Activated CD4-positive, CD25-positive, alpha-beta regulatory T cell treated with anti-CD3 and anti-CD28 coated beads, Interleukin-2, amount 50 U/mL, for 24 hours (primary cell): ENCODE measurements around the gene FADS3.

ENCODE experiments used
- ATAC-seq, 2 donors: fragments of 150-1000 bp; cut with Tn5 transposase; one replicate each; pipeline ENCODE4 v1.10.0; 2021; ENCODE audit warnings: mild to moderate bottlenecking in 1 of 2, moderate library complexity in 1 of 2

The FADS3 gene

GRCh38 chr11:61891331-61892084 is at the start of gene FADS3:
Gene FADS3 (minus strand): TSS chr11:61891545. CDS start chr11:61891381, 164 bp downstream.
- peak; percentile 70 to 73 for ATAC-seq

DNA sequence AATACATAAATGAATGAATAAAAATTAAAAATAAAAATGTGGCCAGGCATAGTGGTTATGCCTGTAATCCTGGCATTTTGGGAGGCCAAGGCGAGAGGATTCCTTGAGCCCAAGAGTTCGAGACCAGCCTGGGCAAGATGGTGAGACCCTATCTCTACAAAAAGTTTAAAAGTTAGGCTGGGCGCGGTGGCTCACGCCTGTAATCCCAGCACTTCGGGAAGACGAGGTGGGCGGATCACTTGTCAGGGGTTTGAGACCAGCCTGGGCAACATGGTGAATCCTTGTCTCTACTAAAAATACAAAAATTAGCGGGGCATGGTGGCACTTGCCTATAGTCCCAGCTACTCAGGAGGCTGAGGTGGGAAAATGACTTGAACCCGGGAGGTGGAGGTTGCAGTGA is 49.1 kb upstream of the FADS3 start:
- ATAC-seq: no peak

GRCh38 chr11:61935861-61936260 is 44.5 kb upstream of the FADS3 start:
- ATAC-seq: no peak

GRCh38 chr11:61930933-61931332 is 39.6 kb upstream of the FADS3 start:
- no peak for ATAC-seq

DNA sequence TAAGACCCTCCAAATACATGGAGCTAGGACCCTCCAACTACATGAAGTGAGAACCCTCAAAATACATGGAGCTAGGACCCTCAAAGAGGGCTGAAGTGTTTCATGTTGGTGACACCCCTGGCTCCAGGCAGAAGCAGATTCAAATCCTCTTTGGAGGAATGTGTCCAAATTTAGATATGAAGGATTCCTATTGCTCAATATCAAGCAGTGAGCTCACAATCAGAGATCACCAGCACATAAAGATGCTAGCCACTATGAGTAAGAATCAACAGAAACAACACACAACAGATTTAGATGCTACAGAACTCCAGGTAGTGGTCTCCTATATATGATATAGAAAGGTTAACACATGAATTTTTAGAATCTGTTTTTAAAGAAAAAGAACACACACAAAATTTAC is 37.3 kb upstream of the FADS3 start:
- ATAC-seq: no peak

DNA sequence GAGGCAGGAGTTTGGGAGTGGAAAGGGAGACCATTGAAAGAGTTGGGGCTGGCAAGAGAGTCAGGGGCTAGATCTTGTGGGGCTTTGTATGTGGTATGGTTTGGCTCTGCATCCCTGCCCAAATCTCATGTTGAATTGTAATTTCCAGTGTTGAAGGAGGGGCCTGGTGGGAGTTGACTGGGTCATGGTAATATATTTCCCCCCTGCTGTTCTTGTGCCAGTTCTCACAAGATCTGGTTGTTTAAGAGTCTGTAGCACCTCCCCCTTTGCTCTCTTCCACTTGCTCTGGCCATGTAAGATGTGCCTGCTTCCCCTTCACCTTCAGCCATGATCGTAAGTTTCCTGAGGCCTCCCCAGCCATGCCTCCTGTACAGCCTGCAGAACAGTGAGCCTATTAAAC is 36.2 kb upstream of the FADS3 start:
- no peak for ATAC-seq

- no peak for ATAC-seq
Observed at GRCh38 chr11:61926235-61926634, 34.9 kb upstream of the FADS3 start.

DNA sequence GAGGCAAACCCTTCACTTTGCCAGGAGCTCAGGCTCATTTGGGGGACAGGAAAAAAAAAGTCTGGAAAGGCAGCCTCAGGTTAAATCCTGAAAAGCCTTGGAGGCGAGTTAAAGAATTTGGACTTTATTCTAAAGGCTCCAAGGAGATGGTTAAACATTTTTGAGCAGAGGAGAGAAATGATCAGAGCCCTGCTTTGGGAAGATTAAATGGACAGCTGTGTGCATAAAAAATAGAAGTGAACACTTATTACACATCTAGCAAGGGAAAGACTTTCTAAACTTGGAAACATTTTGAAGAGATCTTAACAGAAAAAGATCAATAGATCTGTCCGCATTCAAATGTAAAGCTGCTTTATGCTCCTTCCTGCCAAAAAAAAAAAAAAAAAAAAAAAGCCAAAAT is 34.4 kb upstream of the FADS3 start:
- ATAC-seq: no peak

DNA sequence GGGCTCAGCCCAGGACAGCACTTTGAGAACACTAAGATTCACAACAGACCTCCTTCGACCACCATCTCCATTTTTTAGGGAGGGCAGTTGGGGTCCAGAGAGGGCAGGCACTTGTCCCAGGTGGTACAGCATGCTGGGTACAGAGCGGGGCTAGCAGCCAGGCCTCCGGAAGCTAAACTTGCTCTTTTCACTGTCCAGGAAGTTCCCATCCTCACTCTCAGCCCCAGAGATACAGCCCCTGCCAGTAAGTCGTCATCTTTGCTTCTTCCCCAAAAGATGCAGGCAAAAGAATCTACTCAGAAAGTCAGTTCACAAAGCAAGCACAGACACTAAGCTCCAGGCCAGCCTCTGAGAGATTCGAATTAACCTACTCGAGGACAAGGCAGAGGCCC is 32.7 kb upstream of the FADS3 start:
- no peak for ATAC-seq

DNA sequence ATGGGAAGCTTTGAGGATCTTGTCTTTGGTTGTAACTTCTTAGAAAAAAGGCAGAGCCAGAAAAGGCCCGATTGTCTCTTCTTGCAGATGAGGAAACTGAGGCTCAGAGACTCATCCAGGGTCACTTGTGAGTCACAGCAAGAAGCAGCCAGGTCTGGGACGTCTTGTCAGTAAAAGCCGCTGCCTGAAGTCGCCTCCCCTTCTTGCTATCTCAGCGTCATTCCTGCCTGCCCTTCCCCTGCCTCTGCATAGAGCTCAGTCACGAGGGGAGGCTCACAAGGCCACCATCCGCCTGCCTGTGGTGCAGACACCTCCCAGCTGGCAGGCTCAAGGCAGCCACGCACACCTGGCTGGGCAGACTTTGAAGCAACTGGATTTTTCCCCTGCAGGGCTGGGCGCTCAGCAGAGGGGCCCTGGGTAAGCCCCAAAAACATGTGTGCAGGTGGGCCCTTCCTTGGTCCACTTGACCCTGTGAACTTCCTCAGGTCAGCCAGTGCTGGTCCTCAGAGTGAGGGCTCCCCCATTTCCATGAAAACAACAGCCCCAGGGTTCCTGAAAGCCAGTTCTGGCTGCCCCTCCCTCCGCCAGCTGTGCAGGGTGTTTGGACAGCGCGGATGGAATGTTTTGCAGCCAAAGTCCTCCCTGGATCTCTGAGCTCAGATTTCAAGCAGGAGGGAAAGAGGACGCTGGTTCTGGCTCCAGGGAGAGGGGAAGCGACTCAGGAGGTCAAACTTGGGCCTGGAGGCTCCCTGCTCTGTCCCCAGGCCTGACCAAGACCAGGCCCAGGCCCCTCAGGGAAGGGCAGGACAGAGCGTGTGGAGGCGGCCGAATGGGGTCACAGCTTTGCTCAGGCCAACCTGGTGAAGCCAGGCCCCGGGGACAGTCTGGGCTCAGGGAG is 32.1 kb upstream of the FADS3 start:
- ATAC-seq: no peak

DNA sequence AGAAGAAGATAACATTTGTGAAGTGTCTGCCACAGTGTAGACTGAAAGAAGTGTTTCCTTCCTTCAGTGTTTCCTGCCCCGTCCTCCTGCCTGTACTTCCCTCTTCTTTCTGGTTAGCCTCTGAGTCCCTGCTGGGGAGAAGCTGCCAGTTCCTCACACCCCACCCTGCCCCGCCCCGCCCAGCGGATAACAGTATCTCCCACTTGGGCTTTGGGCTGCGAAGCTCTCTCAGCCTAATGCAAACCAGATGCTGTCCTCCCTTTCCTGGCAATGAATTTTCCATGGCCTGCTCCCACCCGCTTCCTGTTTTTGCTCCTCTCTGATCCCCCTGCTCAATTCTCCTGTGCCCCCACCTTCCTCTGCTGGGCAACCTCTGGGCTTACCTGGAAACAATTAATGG is 31.2 kb upstream of the FADS3 start:
- ATAC-seq: no peak

GRCh38 chr11:61921446-61921845 is 30.1 kb upstream of the FADS3 start:
- ATAC-seq: no peak

DNA sequence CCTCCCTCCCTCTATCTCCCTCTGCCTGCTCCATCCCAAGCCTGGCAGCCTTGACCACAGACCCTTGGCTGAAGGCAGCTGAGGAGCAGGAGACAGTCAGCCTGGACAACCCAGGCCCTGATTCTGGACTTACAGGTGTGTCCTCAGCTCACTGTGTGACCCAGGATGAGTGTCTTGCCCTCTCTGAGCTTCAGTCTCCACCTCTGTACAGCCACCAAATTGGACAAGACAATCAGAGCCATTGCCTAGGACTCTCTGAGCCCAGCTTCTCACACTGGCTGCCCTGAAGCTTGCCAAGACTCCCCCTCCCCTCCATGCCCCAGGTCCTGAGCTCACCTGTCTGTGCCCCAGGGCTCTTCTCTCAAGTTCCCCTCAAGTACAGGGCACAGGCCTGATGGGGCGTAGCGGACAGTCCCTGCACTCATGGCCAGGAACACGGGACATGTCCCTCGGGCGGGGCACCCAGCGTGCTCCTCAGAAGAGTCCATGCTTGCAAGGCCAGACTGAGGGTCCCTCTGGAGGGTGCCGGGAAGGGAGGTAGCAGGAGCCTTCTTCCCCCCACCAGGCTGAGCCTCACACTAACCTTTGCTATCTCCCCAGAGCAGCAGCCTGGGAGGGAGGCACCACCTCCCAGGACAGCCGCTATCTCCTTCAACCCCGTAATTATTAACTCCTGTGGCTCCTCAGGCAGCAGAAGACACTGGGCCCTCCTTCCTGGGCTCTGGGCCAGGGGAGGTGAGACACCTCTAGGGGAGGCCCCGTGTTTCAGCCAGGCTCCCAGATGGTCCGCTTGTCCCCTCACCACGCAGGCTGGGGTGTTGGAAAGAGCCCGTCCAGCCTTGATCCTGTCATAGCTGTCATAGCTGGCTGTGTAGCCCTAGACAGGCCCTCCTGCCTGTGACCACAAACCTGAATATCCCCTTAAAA is 28.6 kb upstream of the FADS3 start:
- ATAC-seq: no peak

DNA sequence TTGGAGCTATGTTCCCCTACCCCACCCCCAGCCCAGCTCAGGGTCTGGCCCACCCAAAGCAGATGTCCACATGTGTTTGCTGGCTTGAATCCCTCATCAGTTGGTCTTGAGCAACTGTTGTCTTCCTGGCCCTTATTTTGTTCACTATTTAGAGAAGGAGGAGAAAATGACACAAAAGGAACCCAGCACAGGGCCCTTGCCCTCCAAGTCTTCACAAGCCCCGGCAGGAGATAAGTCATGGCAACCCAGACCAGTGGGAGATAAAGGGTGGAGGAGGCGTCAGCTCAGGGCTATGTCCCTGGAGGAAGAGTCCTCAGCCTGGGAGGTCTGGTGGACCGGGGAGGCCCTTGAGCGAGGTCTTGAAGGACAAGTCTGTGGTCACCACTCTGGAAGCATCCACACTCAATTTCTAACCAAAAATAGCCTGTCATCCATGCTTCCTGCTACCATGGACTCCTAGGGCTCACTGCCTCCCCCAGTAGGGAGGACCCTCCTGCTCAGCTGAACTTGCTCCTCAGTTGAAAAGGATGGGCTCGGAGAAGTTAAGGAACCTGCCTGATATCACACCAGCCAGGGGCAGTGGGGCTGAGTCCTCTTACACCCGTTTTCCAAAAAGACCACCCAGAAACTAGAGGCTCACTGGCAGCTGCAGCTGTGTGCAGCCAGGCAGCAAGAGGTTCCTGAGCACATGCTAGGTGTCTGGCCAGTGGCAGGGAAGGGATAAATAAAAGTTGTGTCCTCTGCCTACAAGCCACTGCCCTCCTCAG is 27.8 kb upstream of the FADS3 start:
- ATAC-seq: no peak

DNA sequence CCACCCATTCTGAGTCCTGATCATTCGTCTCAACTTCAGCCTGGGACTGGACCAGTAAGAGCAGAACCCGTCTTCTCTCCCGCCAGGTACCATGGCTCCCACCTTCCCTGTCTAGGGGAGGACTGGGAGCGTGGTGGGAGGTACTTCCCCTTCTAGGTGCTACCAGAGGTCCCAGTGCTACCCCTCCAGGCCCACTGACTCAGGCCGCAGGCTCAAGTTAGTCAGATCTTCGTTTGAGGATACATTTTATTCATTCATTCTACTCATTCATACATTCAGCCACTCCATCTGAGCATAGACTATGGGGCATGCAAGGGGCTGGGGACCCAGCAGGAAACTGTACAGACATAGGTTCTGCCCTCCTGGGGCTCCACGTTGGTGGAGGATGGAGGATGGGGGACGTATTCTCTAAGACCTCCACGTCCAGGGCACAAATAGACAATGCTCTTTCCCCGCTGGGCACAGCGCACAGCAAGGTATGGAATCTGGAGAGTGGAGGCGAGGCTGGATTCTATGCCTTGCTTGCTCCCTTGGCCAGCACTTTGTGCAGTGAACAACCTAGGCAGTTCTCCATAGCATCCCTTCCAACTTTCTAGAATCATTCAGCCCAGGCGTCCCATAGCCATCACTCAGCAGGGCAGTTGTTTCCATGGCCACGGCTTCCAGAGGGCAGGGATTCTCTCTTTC is 27.0 kb upstream of the FADS3 start:
- no peak for ATAC-seq

DNA sequence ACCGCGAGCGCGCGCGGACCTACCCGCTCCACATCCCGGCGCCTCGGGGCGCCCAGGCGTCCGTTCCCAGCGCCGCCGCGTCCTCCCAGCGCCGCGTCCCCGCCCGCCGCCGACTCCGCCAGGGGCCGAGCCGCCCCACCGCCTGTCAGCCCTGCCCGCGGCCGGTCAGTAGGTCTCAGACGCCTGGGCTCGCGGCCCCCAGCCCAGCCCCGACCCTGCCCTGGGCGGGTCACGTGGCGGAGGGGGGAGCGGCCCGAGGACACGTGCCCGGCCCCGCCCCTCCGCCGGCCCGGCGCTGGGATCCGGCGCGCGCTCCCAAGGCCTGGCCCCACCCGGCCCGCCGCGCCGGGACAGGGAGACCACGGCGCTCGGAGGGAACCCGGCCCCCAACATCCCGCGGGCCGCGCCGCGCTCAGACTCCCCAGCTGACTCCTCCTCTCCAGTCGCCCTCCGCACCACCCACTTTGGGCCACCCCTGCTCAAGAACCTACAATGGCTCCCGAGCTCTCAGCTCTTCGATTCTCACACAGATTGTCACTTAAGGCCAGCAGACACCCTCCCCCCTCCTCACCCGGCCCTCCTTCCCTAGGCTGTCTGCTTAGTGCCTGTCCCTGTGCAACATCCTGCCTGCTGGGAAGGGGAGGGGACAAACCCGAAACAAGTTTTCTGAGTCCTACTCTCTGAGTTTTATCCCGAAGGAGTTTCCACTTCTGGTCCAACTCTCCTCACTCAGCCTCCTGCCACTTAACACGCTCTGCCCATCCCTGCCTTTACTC is 26.2 kb upstream of the FADS3 start, which contains the start of gene RAB3IL1:
Gene RAB3IL1 (minus strand): TSS at position 233 of the 776 bp plus-strand sequence. CDS start 199 bp downstream, at position 34.
- peak; percentile 22 to 27 for ATAC-seq

DNA sequence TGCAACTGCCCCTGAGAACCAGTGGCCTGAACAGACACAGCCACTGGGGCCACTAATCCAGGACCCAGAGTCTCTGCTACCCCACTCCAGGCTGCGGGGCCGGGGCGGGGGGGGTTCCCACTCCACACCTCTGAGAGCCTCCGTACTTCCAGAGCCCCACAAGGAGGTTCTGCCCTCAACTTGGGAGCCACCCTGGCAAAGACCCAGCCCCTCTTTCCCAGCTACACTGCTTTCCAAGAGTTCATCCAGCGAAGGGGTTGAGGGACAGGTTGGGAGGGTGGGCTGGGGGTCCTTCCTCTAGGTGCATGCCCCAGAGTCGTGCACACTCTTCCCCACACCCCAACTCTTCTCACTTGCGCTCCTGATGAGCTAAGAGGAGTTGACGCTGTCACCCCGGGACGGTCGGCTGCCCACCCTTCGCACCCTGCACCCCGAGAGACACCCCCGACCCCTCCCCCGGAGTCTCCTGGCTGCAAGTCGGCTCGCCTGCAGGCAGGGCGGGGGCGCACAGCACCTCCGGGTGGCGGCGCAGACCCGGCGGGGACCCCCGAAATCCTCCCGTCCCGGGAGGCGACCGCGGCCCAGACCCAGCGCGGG is 25.5 kb upstream of the FADS3 start:
- ATAC-seq: no peak

- ATAC-seq: no peak
Observed at GRCh38 chr11:61914471-61915171, 23.3 kb upstream of the FADS3 start.

GRCh38 chr11:61913699-61914395 is 22.5 kb upstream of the FADS3 start:
- no peak for ATAC-seq
